Measurements from ENCODE around the gene CACNA2D3. TPM values are rescaled to one million over a fixed set of nuclear protein-coding genes. Genes with fewer than 3 reads are reported as not detected.

Gene CACNA2D3
- total RNA-seq = 10 to 100 TPM in 3 of 8 experiments, 1 to 10 TPM in 3, under 1 TPM in 1, not detected in 1; 0.49 to 20.7 (median 9.7) TPM

GRCh38 chr3:54122324-54123002, at the start of gene CACNA2D3:
Gene CACNA2D3, plus strand, starts transcription at chr3:54122552.
- H3K4me3 ChIP-seq = peak within 1 kb of the TSS; percentile 41 to 80 (median 55)
- WGBS, 10 experiments = 1 to 2% methylated on average over 10 to 24 of the region's 100 CpGs; no CpG with 5 or more reads in 8 of the 10 experiments
- H3K4me1 ChIP-seq (replicated peaks in 1 of 2) = peaks cover 5 to 9% of the 10 kb centered on the region in 2 donors
- H3K27ac ChIP-seq = no peak within 1 kb of the TSS
- in situ Hi-C loops (cut with MboI; ENCODE audit: low pct_unique_long_range_greater_than_20kb in 2 of 9, low sequenced_read_pairs in 9 of 9, unreplicated experiment in 9 of 9) = loop anchor here in 1 of 9 experiments (25.0 kb wide), 1 partner anchor 185 kb away; no protein-coding TSS in a partner anchor
- ATAC-seq (replicated peaks in 6 of 8) = peak; percentile 77 to 86 (median 82)

GRCh38 chr3:54073386-54073785, 49.0 kb upstream of the CACNA2D3 start:
- Histone ChIP-seq H3K27ac (no peak overlapping the region), H3K4me3 (no peak overlapping the region), H3K4me1 (replicated peaks in 1 of 2) (no peaks in the 10 kb centered on the region)
- in situ Hi-C loops (cut with MboI; ENCODE audit: low pct_unique_long_range_greater_than_20kb in 2 of 9, low sequenced_read_pairs in 9 of 9, unreplicated experiment in 9 of 9) = no loop called here
- WGBS, 10 experiments = 17 to 100% (median 67%) methylated on average over 1 to 4 of the region's 4 CpGs; no CpG with 5 or more reads in 3 of the 10 experiments
- ATAC-seq (replicated peaks in 6 of 8) = no peak

- WGBS, 10 experiments = 34 to 83% (median 73%) methylated on average over 1 to 4 of the region's 4 CpGs; no CpG with 5 or more reads in 2 of the 10 experiments
- in situ Hi-C loops (cut with MboI; ENCODE audit: low pct_unique_long_range_greater_than_20kb in 2 of 9, low sequenced_read_pairs in 9 of 9, unreplicated experiment in 9 of 9) = no loop called here
- no peak for ATAC-seq (replicated peaks in 6 of 8)
- Histone ChIP-seq H3K4me1 (replicated peaks in 1 of 2) (no peaks in the 10 kb centered on the region), H3K4me3 (no peak overlapping the region), H3K27ac (no peak overlapping the region)
These were observed 43.0 kb upstream of the CACNA2D3 start for GRCh38 chr3:54079314-54079713.

DNA sequence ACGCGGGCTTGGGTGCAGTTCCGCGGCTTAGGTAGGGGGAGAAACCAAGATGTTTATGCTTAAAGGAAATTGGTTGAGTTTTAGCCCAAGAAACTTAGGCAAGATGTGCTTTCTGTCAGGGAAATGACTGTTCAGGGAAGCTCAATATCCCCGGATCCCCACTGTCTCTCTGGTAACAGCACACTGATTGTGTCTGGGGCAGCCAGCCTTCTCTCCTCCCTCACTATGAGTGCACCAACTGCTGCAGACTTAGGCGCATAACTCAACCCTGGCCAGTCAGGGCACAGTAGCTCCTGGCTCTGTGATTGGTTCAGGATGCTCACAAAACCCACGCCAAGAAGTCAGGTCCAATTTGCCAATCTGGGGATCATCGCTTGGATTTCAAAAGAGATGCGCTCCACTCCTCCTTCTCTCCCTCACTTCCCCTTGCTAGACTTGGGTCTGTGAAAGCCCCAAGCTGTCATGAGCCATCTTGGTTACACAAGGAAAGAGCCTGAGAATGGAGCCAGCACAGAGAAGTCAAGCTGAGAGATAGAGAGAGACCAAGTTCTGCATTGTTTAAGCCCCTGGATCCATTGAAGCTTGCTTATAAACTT, 42.5 kb upstream of the CACNA2D3 start:
- H3K4me1 ChIP-seq (replicated peaks in 1 of 2) = no peaks in the 10 kb centered on the region
- WGBS, 10 experiments = 33 to 100% (median 60%) methylated on average over 1 to 5 of the region's 9 CpGs; no CpG with 5 or more reads in 1 of the 10 experiments
- H3K27ac ChIP-seq = no peak overlapping the region
- in situ Hi-C loops (cut with MboI; ENCODE audit: low pct_unique_long_range_greater_than_20kb in 2 of 9, low sequenced_read_pairs in 9 of 9, unreplicated experiment in 9 of 9) = no loop called here
- H3K4me3 ChIP-seq = no peak overlapping the region
- ATAC-seq (replicated peaks in 6 of 8) = peak in 1 of 8 experiments; percentile 60

DNA sequence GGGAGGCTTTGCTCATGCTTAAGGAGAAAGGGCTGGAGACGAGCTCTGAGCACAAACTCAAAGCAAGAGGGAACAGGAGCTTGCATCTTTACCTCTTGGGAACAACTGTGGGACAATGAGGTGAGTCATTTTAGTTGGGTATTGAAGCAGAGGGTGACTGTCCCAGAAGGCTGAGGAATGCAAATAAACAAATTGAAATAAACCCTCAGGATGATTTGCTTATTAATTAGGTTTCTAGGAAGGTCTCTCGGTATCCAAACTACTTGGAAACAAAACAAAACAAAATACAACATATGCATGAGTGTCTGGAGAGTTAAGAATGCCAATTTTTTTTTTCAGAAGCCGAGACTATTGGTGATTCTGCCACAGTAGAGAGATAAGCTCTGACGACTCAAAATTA, 38.4 kb upstream of the CACNA2D3 start:
- Histone ChIP-seq H3K27ac (no peak overlapping the region), H3K4me1 (replicated peaks in 1 of 2) (no peaks in the 10 kb centered on the region), H3K4me3 (no peak overlapping the region)
- peak in 3 of 8 experiments; percentile 11 to 53 (median 37) for ATAC-seq (replicated peaks in 6 of 8)
- in situ Hi-C loops (cut with MboI; ENCODE audit: low pct_unique_long_range_greater_than_20kb in 2 of 9, low sequenced_read_pairs in 9 of 9, unreplicated experiment in 9 of 9) = no loop called here
- 10 to 85% (median 83%) methylated on average over 1 to 4 of the region's 4 CpGs; no CpG with 5 or more reads in 1 of the 10 experiments for WGBS, 10 experiments

DNA sequence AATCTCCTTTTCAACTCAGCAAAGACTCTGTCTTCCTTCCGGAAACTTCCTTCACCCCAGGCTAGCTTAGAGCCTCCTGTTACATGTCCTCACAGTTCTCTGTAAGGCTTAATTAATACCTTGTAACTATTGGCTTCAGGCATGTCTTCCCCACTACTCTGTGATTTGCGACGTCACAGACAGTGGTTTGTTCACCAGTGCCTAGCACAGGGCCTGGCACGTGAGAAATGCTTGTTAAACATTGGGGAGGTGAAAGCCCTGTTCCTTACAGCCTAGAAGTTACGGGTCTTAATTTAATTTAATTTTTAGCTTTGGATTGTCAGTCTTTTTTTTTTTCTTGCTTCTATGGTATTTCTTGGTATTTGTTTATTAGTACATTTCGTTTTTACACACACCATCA, 36.4 kb upstream of the CACNA2D3 start:
- ATAC-seq (replicated peaks in 6 of 8) = no peak
- Histone ChIP-seq H3K27ac (no peak overlapping the region), H3K4me1 (replicated peaks in 1 of 2) (no peaks in the 10 kb centered on the region), H3K4me3 (no peak overlapping the region)
- WGBS, 10 experiments = 0 to 100% (median 54%) methylated on average over 1 to 6 of the region's 6 CpGs; no CpG with 5 or more reads in 2 of the 10 experiments
- in situ Hi-C loops (cut with MboI; ENCODE audit: low pct_unique_long_range_greater_than_20kb in 2 of 9, low sequenced_read_pairs in 9 of 9, unreplicated experiment in 9 of 9) = no loop called here

GRCh38 chr3:54086652-54087405, 35.5 kb upstream of the CACNA2D3 start:
- no peak overlapping the region for H3K4me3 ChIP-seq
- ATAC-seq (replicated peaks in 6 of 8) = no peak
- no peak overlapping the region for H3K27ac ChIP-seq
- 17 to 100% (median 78%) methylated on average over 1 to 7 of the region's 8 CpGs; no CpG with 5 or more reads in 3 of the 10 experiments for whole genome bisulfite sequencing, 10 experiments
- in situ Hi-C loops (cut with MboI; ENCODE audit: low pct_unique_long_range_greater_than_20kb in 2 of 9, low sequenced_read_pairs in 9 of 9, unreplicated experiment in 9 of 9) = no loop called here
- no peaks in the 10 kb centered on the region for H3K4me1 ChIP-seq (replicated peaks in 1 of 2)

DNA sequence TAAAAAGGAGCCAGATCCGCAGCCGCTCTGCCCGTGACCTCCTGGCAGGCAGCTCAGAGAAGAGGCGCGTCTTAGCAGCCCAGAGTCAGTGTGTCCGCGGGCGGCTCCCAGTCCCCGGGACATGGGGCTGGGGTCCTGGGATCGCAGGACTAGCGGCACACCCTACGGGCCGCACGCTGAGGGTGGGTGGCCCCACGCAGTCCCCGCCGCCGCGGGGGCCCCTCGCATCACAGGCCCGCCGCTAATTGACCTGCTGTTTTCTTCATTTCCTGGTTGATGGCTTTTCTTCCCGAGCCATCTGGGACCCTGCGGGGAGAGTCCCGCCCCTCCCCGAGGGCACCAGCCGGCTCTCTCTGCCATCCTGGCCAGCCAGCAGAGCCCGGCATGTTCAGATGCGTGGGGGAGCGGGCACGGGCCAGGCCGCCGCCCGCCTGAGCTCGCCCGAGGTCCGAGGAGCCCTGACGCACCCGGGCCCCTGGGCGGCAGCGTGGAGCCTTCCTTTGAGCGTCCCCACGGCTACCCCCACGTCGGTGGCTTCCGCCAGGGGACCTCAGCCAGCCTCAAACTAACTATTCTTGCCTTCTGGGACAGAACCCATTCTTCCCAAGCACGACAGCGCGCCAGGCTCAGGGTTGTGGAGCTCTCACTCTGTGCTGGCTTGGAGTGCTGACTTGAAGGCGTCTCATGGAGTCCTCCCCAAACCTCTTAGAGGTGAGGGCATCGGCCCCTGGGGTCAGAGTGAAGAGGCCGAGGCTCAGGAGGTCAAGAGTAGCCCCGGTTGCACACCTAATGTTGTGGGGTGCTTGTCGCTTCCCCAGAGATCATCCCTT, 34.6 kb upstream of the CACNA2D3 start:
- WGBS, 10 experiments = 3 to 93% (median 46%) methylated on average over 3 to 14 of the region's 54 CpGs; no CpG with 5 or more reads in 5 of the 10 experiments
- no peak overlapping the region for H3K27ac ChIP-seq
- ATAC-seq (replicated peaks in 6 of 8) = peak in 5 of 8 experiments; percentile 32 to 91 (median 68)
- H3K4me1 ChIP-seq (replicated peaks in 1 of 2) = no peaks in the 10 kb centered on the region
- H3K4me3 ChIP-seq = no peak overlapping the region
- in situ Hi-C loops (cut with MboI; ENCODE audit: low pct_unique_long_range_greater_than_20kb in 2 of 9, low sequenced_read_pairs in 9 of 9, unreplicated experiment in 9 of 9) = no loop called here

DNA sequence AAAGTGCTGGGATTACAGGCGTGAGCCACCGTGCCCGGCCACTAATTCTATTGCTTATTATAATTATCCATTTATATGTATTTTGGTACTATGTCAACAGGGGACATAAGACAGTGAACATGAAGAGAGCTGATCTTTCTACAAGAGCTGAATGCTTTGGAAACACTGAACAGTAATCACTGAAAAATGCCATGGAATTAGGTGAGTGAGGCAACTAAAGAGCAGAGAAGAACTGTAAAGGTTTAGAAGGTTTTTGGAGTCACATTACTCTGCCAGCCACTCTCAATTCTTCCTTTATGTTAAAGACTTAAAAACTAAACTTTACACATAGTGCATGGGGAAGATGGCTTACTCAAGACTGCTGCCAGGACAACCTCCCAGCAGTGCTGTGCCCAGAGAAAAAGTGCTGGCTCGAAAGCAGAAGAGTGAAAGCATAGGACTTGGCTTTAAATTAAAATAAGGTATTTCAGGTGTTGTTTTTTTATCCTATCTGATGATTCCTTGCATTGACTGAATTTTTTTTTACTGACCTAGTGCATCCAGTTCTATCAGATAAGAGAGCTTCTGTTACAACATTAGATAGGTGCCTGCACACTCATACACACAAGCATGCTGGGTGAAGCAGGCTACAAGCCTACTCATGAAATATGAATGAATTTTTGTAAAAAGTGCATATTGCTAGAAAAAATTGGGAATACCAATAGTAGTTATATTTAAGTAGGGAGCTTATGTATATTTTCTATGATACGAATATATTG, 28.7 kb upstream of the CACNA2D3 start:
- in situ Hi-C loops (cut with MboI; ENCODE audit: low pct_unique_long_range_greater_than_20kb in 2 of 9, low sequenced_read_pairs in 9 of 9, unreplicated experiment in 9 of 9) = no loop called here
- 14 to 100% (median 72%) methylated on average over 1 to 5 of the region's 5 CpGs; no CpG with 5 or more reads in 2 of the 10 experiments for WGBS, 10 experiments
- Histone ChIP-seq H3K4me1 (replicated peaks in 1 of 2) (no peaks in the 10 kb centered on the region), H3K27ac (no peak overlapping the region), H3K4me3 (no peak overlapping the region)
- ATAC-seq (replicated peaks in 6 of 8) = no peak

- in situ Hi-C loops (cut with MboI; ENCODE audit: low pct_unique_long_range_greater_than_20kb in 2 of 9, low sequenced_read_pairs in 9 of 9, unreplicated experiment in 9 of 9) = no loop called here
These were observed 27.4 kb upstream of the CACNA2D3 start for GRCh38 chr3:54094926-54095325.

GRCh38 chr3:54099381-54099780, 23.0 kb upstream of the CACNA2D3 start:
- no peaks in the 10 kb centered on the region for H3K4me1 ChIP-seq (replicated peaks in 1 of 2)
- in situ Hi-C loops (cut with MboI; ENCODE audit: low pct_unique_long_range_greater_than_20kb in 2 of 9, low sequenced_read_pairs in 9 of 9, unreplicated experiment in 9 of 9) = no loop called here
- 14 to 100% (median 50%) methylated on average over 1 of the region's 1 CpG; no CpG with 5 or more reads in 3 of the 10 experiments for WGBS, 10 experiments
- ATAC-seq (replicated peaks in 6 of 8) = no peak
- H3K27ac ChIP-seq = no peak overlapping the region
- H3K4me3 ChIP-seq = no peak overlapping the region

More at GRCh38 chr3:54094926-54095325, 27.4 kb upstream of the CACNA2D3 start:
- 4 to 100% (median 74%) methylated on average over 1 to 3 of the region's 3 CpGs; no CpG with 5 or more reads in 1 of the 10 experiments for WGBS, 10 experiments
- Histone ChIP-seq H3K27ac (no peak overlapping the region), H3K4me1 (replicated peaks in 1 of 2) (no peaks in the 10 kb centered on the region), H3K4me3 (no peak overlapping the region)
- peak in 1 of 8 experiments; percentile 34 for ATAC-seq (replicated peaks in 6 of 8)

DNA sequence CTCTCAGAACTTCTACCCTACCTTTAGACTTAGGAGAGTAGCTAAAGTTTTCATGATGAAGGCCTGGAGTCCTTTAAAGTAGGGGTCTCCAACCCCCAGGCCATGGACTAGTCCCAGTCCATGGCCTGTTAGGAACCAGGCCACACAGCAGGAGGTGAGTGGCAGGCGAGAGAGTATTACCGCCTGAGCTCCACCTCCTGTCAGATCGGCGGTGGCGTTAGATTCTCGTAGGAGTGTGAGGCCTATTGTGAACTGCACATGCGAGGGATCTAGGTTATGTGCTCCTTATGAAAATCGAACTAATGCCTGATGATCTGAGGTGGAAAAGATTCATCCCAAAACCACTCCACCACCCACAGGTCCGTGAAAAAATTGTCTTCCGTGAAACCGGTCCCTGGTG, 18.3 kb upstream of the CACNA2D3 start:
- H3K27ac ChIP-seq = no peak overlapping the region
- H3K4me1 ChIP-seq (replicated peaks in 1 of 2) = no peaks in the 10 kb centered on the region
- in situ Hi-C loops (cut with MboI; ENCODE audit: low pct_unique_long_range_greater_than_20kb in 2 of 9, low sequenced_read_pairs in 9 of 9, unreplicated experiment in 9 of 9) = loop anchor here in 1 of 9 experiments (25.0 kb wide), 1 partner anchor 167 kb away; no protein-coding TSS in a partner anchor
- WGBS, 10 experiments = 48 to 95% (median 84%) methylated on average over 1 to 10 of the region's 11 CpGs; no CpG with 5 or more reads in 1 of the 10 experiments
- no peak overlapping the region for H3K4me3 ChIP-seq
- no peak for ATAC-seq (replicated peaks in 6 of 8)

Measured in motor neuron (in vitro differentiated cells).